OCI-LY1 (cell line): ENCODE results near the gene KCNRG.

Experiments used
- H2AFZ ChIP-seq: fragments of 200-600 bp; sonication (generic), shearing (Covaris generic); 2 replicates; pipeline ENCODE4 v1.6.0; 2014; ENCODE audit warnings: antibody characterized with exemption, mild to moderate bottlenecking, low read length
- H3F3A ChIP-seq: fragments of 200-600 bp; sonication (generic), shearing (Covaris generic); 2 replicates; pipeline ENCODE4 v1.6.0; 2014; ENCODE audit warnings: mild to moderate bottlenecking, antibody characterized with exemption, low read length, moderate library complexity; ENCODE audit not compliant: insufficient read depth
- H3K27ac ChIP-seq: fragments of 200-600 bp; sonication (generic); 2 replicates; pipeline ENCODE4 v1.5.1; 2014; ENCODE audit warnings: low read length, mixed run types, mild to moderate bottlenecking, low read depth; ENCODE audit not compliant: poor library complexity, severe bottlenecking
- H3K27me3 ChIP-seq: fragments of 200-600 bp; sonication (generic); 2 replicates; pipeline ENCODE4 v1.6.0; 2014; ENCODE audit warnings: antibody characterized with exemption, mild to moderate bottlenecking, low read length, moderate library complexity; ENCODE audit not compliant: insufficient read depth
- H3K36me3 ChIP-seq: fragments of 200-600 bp; sonication (generic); 2 replicates; pipeline ENCODE4 v1.6.1; 2014; ENCODE audit warnings: mild to moderate bottlenecking, antibody characterized with exemption, low read length, moderate library complexity, mixed read lengths; ENCODE audit not compliant: insufficient read depth
- H3K4me1 ChIP-seq: fragments of 200-600 bp; sonication (generic); 2 replicates; pipeline ENCODE4 v1.5.1; 2014; ENCODE audit warnings: mild to moderate bottlenecking, low read length, moderate library complexity; ENCODE audit not compliant: insufficient read depth, severe bottlenecking
- H3K4me2 ChIP-seq: fragments of 200-600 bp; sonication (generic), shearing (Covaris generic); 2 replicates; pipeline ENCODE4 v1.6.1; 2014; ENCODE audit warnings: low read length
- H3K4me3 ChIP-seq: fragments of 200-600 bp; sonication (generic); 2 replicates; pipeline ENCODE4 v1.5.1; 2014; ENCODE audit warnings: low read length, low read depth, mild to moderate bottlenecking, mixed read lengths; ENCODE audit not compliant: poor library complexity, severe bottlenecking
- H3K79me2 ChIP-seq: fragments of 200-600 bp; shearing (Covaris generic); 2 replicates; pipeline ENCODE4 v1.6.1; 2016; ENCODE audit warnings: mixed run types, low read length, mixed read lengths; ENCODE audit not compliant: insufficient read depth
- H3K9ac ChIP-seq: fragments of 200-600 bp; sonication (generic), shearing (Covaris generic); 2 replicates; pipeline ENCODE4 v1.6.1; 2014; ENCODE audit warnings: mild to moderate bottlenecking, low read length, mixed read lengths
- H3K9me2 ChIP-seq: fragments of 200-600 bp; sonication (generic), shearing (Covaris generic); 2 replicates; pipeline ENCODE4 v1.6.1; 2014; ENCODE audit warnings: low read depth, mild to moderate bottlenecking, low read length, mixed read lengths
- H3K9me3 ChIP-seq: fragments of 200-600 bp; shearing (Covaris generic); 2 replicates; pipeline ENCODE4 v1.6.1; 2014; ENCODE audit warnings: low read length, mixed read lengths
- H4K20me1 ChIP-seq: fragments of 200-600 bp; sonication (generic), shearing (Covaris generic); 2 replicates; pipeline ENCODE4 v1.6.0; 2016; ENCODE audit warnings: mild to moderate bottlenecking, low read length; ENCODE audit not compliant: insufficient read depth
- CTCF ChIP-seq: fragments of 200-600 bp; sonication (generic), shearing (Covaris generic); IDR thresholded peaks from 2 replicates; pipeline ENCODE4 v1.5.1; 2017; ENCODE audit warnings: mild to moderate bottlenecking, antibody characterized with exemption, low read length, moderate library complexity, mixed read lengths
- EZH2 ChIP-seq: fragments of 200-600 bp; sonication (generic), shearing (Covaris generic); IDR thresholded peaks from 2 replicates; pipeline ENCODE4 v1.8.0; 2017; ENCODE audit warnings: borderline replicate concordance, mixed run types, mild to moderate bottlenecking, antibody characterized with exemption, low read length, moderate library complexity, mixed read lengths

KCNRG gene

GRCh38 chr13:50065712-50066111 lies 50.5 kb downstream of the KCNRG start:
- Histone ChIP-seq H3K36me3 (peaks cover 90% of the 10 kb centered on the region), H3K4me2 (no peak overlapping the region), H3K27me3 (no peaks in the 10 kb centered on the region), H3K9me3 (no peaks in the 10 kb centered on the region), H3F3A (no peaks in the 10 kb centered on the region), H3K27ac (no peak overlapping the region), H4K20me1 (no peaks in the 10 kb centered on the region), H3K79me2 (peaks cover 82% of the 10 kb centered on the region), H3K9ac (no peak overlapping the region), H3K9me2 (no peaks in the 10 kb centered on the region), H3K4me3 (no peak overlapping the region), H2AFZ (no peak overlapping the region), H3K4me1 (no peaks in the 10 kb centered on the region)
- TF ChIP-seq EZH2 (no peak), CTCF (no peak)

GRCh38 chr13:50068508-50068907 lies 53.3 kb downstream of the KCNRG start:
- Histone ChIP-seq H4K20me1 (no peaks in the 10 kb centered on the region), H3K27me3 (no peaks in the 10 kb centered on the region), H3K27ac (no peak overlapping the region), H3K4me3 (no peak overlapping the region), H3K4me2 (no peak overlapping the region), H3K9ac (no peak overlapping the region), H2AFZ (no peak overlapping the region), H3K9me2 (no peaks in the 10 kb centered on the region), H3K4me1 (peaks cover 14% of the 10 kb centered on the region), H3K36me3 (peaks cover 91% of the 10 kb centered on the region), H3K9me3 (no peaks in the 10 kb centered on the region), H3F3A (0 out of 2 replicates have a peak, but pooled peaks cover 2% of the 10 kb centered on the region), H3K79me2 (peaks cover 90% of the 10 kb centered on the region)
- no peak for TF ChIP-seq CTCF
- TF ChIP-seq EZH2: no peak

GRCh38 chr13:50069261-50069660 lies 54.0 kb downstream of the KCNRG start:
- H4K20me1 ChIP-seq: 0 out of 2 replicates have a peak, but pooled peaks cover 1% of the 10 kb centered on the region
- no peak for TF ChIP-seq CTCF
- TF ChIP-seq EZH2: no peak

More at GRCh38 chr13:50069261-50069660, 54.0 kb downstream of the KCNRG start:
- H3K4me3 ChIP-seq: no peak overlapping the region
- H3K9me3 ChIP-seq: no peaks in the 10 kb centered on the region
- H3K4me1 ChIP-seq: peaks cover 22% of the 10 kb centered on the region
- no peaks in the 10 kb centered on the region for H3K9me2 ChIP-seq
- H3K36me3 ChIP-seq: peaks cover 91% of the 10 kb centered on the region
- no peaks in the 10 kb centered on the region for H3K27me3 ChIP-seq
- H3K79me2 ChIP-seq: peaks cover 90% of the 10 kb centered on the region
- no peak overlapping the region for H2AFZ ChIP-seq
- H3K9ac ChIP-seq: no peak overlapping the region
- H3F3A ChIP-seq: 0 out of 2 replicates have a peak, but pooled peaks cover 4% of the 10 kb centered on the region
- no peak overlapping the region for H3K27ac ChIP-seq
- no peak overlapping the region for H3K4me2 ChIP-seq
